Measurements from ENCODE around the gene TPSB2. TPM values are rescaled to one million over a fixed set of nuclear protein-coding genes. Genes with fewer than 3 reads are reported as not detected.

Gene TPSB2
- total RNA-seq, 1 experiment from 2014 or later: not detected

GRCh38 chr16:1263591-1264344 is 33.8 kb upstream of the TPSB2 start:
- TF ChIP-seq FOSL1 (IDR thresholded peaks at IDR 0.05; ENCODE audit: low read depth): no peak
- no peak for TF ChIP-seq POLR2AphosphoS5 (IDR thresholded peaks at IDR 0.05; ENCODE audit: low read depth, low read length)
- no peak for TF ChIP-seq CEBPB (IDR thresholded peaks at IDR 0.05; ENCODE audit: low read depth)
- TF ChIP-seq EGR1 (IDR thresholded peaks at IDR 0.05; ENCODE audit: low read depth): no peak
- TF ChIP-seq SRF (IDR thresholded peaks at IDR 0.05; ENCODE audit: low read depth): no peak
- TF ChIP-seq CBX3 (IDR thresholded peaks at IDR 0.05; ENCODE audit: low read depth): no peak
- no peak for TF ChIP-seq SP1 (IDR thresholded peaks at IDR 0.05; ENCODE audit: low read depth)
- TF ChIP-seq POLR2A (IDR thresholded peaks at IDR 0.05; ENCODE audit: borderline replicate concordance, extremely low read depth, insufficient read depth, insufficient read length): no peak
- no peak for TF ChIP-seq CTCF (IDR thresholded peaks at IDR 0.05 in 2 of 3, conservative IDR thresholded peaks at IDR 0.05 in 1 of 3; ENCODE audit: borderline replicate concordance in 1 of 3, insufficient read depth in 1 of 3, low read depth in 2 of 3, low read length in 2 of 3)
- no peak for TF ChIP-seq ATF3 (IDR thresholded peaks at IDR 0.05)
- TF ChIP-seq SIN3A (IDR thresholded peaks at IDR 0.05; ENCODE audit: low read depth): no peak
- TF ChIP-seq ZNF274 (IDR thresholded peaks at IDR 0.05; ENCODE audit: low read depth, low read length): no peak
- no peak for TF ChIP-seq ELF1 (IDR thresholded peaks at IDR 0.05; ENCODE audit: borderline replicate concordance, low read depth)
- no peak for TF ChIP-seq ZBTB33 (IDR thresholded peaks at IDR 0.05; ENCODE audit: extremely low read depth, insufficient replicate concordance, low read length)
- no peak for TF ChIP-seq EZH2phosphoT487 (IDR thresholded peaks at IDR 0.05; ENCODE audit: borderline replicate concordance)
- TF ChIP-seq MAX (IDR thresholded peaks at IDR 0.05): no peak
- TF ChIP-seq EZH2 (IDR thresholded peaks at IDR 0.05): no peak
- no peak for TF ChIP-seq RAD21 (IDR thresholded peaks at IDR 0.05; ENCODE audit: low read depth)
- ChIA-PET CTCF (no interaction called here), RAD21 (ENCODE audit: low non-redundant PET in 1 of 2, low total read pairs in 2 of 2, uncharacterized antibody in 2 of 2, unreplicated experiment in 2 of 2) (no interaction called here), POLR2A (no interaction called here)
- no TSS peak for BruUV-seq (replicated peaks)
- DNase-seq (ENCODE audit: low read depth, low spot score) (no peak), ATAC-seq (no peak)
- Histone ChIP-seq H3K79me2 (ENCODE audit: insufficient read depth, low read length) (no peaks in the 10 kb centered on the region), H3K4me3 (replicated peaks in 1 of 2; ENCODE audit: low read depth in 1 of 2, low read length in 2 of 2) (no peak overlapping the region), H3K27ac (ENCODE audit: low read depth, low read length) (no peak overlapping the region), H4K20me1 (ENCODE audit: insufficient read depth) (no peaks in the 10 kb centered on the region), H3K4me1 (ENCODE audit: control insufficient read depth in 1 of 2, insufficient read depth in 2 of 2, low read length in 2 of 2) (peaks cover 4 to 6% of the 10 kb centered on the region in 2 experiments; a peak in 3 of 4 replicates), H3K36me3 (ENCODE audit: control insufficient read depth in 1 of 2, insufficient read depth in 2 of 2, low read length in 2 of 2) (no peaks in the 10 kb centered on the region), H3K9ac (ENCODE audit: low read length) (no peak overlapping the region), H3K27me3 (ENCODE audit: insufficient read depth, low read length) (peaks cover 4% of the 10 kb centered on the region; the same call in 1 of the 2 replicates), H3K9me2 (ENCODE audit: insufficient read depth) (no peaks in the 10 kb centered on the region), H3K4me2 (ENCODE audit: low read length) (no peak overlapping the region), H2AFZ (ENCODE audit: low read depth, low read length, poor library complexity, severe bottlenecking) (no peak overlapping the region), H3K9me3 (ENCODE audit: control insufficient read depth in 1 of 2, insufficient read depth in 1 of 2, low read depth in 1 of 2, low read length in 2 of 2) (no peaks in the 10 kb centered on the region; a peak in 1 of 4 replicates)
- intact Hi-C loops (cut with micrococcal nuclease): no loop called here
